Stimulated activated CD8-positive, alpha-beta memory T cell treated with anti-CD3 and anti-CD28 coated beads, Interleukin-15, amount 100 ng/mL, for 4 hours (primary cell): ENCODE results near the gene RNF223.
A peak's percentile ranks its signal among the peaks of the same experiment; 100 is the strongest.

ENCODE experiments used
- DNase-seq, 2 donors: peaks; one replicate each; pipeline ENCODE4 v3.0.0-alpha.2; 2020; ENCODE audit warnings: low read depth in 2 of 2

RNF223 gene

DNA sequence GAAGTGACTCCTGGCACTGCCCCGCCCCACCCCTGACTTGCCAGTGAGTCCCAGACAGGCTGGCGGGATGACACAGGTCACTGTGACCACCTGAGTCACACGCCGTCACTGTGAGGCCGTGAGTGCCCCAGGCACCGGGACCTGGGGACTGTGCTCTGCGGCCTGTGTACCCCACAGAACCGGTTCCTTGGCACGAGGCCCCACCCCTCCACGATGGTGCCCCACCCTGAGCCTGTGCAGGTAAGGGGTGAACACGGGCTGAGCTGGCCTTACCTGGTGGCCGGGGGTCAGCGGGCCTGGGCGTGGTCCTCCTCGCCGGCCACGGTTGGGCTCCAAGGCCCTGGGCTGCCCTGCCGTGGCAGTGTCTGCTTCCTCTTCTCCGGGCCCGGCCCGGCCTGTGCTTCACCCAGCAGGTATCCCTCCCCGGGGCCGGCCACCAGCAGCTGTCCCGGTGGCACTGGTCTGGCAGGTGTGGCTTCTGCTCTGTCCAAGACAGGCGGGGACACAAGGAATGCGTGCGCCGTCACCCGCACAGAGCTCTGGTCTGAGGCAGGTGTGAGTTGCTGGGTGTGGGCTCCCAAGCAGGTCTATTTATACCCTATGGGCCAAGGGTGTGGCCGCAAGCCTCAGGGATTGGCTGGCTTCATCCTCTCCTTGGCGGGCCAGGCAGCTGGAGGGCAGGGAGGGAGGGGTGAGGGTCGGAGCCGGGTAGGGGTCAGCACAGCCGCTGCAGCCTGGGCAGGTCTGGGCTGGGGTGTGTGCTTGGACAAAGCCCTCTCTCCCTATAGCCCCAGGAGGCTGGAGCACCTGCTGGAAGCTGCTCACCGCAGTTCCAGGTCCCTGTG lies at the start of gene RNF223:
TSS of gene RNF223 (minus strand) at position 564 of the 845 bp plus-strand sequence. CDS start 1,740 bp downstream, outside the sequence.
- no peak for DNase-seq

DNA sequence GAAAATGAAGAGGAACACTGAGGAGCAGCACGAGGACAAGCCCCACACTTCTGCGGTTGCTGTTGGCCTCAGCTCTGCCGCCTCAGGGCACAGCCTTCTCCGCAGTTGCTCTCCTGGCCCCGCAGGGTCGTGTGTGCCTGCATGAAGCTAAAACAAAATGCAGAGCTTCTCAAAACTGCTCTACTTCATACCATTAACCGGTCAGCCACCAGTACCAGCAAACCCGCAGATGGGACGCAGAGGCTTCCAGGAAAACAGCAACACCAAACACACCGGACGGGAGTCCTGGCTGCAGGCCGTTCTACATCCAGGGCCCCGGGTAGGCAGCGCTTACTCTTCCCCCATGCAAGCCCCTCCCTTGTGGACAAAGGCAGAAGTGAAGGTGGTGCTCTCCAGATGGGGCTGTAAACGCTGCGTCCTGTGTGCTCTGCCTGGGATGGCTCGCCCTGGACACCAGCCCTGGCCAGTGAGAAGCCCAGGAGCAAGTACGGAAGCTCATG lies 48.9 kb upstream of the RNF223 start:
- no peak for DNase-seq

DNA sequence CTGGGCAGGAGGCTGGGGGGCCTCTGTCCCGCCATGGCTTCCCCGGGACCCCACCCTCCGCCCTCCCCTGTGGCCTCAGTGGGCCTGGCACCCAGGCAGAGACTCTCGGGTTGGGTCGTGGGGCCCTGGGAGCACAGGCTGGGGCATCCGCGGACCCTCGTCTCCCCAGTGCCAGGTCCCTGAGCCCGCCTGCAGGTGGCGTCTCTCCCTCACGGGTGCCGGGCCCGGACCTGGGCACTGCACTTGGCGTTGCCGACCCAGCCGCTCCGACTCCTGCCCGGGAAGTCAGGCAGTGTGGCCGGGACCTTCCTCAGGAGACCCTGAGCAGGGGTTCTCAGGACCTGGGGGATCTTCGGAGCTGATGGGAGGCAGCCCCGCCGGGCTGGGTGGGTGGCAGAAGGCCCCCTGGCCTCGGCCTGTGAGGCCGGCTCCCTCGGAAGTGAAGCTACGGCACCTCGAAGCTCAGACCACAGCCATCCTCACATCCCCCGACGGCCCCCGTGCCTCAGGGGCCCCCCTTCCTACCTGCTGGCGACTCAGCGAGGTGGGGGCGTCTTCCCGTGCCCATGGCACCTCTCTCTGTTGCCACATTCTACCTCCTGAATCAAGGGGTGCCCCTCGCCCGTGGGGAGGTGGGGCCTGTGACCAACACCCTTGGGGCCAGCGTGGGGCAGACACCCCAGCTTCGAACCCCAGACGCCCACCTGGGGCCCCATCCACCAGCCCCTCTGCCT lies 48.1 kb upstream of the RNF223 start:
- DNase-seq, result peak; percentile 64 to 69

GRCh38 chr1:1121611-1122077 lies 47.5 kb upstream of the RNF223 start:
- DNase-seq, result no peak

DNA sequence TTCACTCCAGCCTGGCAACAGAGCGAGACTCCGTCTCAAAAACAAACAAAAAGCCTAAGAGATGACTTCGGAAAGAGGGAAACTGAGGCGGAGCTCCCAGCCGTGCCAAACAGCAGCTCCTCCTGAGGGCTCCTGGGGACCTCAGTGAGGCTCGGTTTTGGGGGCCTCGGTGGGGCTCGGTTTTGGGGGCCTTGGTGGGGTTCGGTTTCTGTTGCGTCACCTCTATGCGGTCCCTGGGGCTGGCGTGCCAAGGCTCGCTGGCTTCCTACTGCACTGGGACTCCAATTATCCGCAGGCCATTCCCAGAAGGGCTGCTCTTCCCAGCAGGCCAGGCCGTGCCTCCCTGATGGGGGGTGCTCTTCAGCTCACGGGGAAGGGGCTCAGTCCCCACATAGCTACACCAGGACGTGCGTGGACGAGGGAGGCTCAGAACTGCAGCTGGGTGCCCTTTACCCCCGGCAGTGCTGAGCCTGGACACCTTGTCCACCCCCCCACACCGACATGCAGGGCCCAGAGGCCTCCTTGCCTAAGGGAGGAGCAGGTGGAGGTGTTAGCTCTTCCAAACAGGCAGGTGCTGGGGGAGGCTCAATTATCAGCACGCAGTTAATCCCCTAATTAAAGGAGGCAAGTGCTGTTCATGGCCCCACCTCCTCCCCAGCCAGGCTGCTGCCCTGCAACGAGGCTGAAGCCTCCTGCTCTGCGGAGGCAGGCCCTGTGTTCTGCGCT lies 46.9 kb upstream of the RNF223 start:
- no peak for DNase-seq

DNA sequence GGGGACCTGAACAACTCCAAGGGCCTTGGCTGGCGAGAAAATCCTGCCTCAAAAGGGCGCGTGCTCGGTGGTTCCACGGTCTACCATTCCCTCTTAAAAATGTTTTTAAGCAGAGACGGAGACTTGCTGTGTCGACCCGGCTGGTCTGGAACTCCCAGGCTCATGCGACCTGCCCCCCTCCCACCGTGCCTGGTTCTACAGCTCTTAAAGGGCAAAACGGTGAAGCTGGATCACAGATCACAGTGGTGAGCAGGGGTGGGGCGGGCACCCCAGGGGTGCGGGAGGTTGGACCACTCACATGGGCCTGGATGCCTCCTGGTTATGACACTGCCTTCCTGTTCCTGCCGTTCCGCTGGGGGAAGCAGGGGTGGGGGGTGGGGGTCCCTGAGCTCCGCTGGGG lies 46.0 kb upstream of the RNF223 start:
- DNase-seq, result no peak

DNA sequence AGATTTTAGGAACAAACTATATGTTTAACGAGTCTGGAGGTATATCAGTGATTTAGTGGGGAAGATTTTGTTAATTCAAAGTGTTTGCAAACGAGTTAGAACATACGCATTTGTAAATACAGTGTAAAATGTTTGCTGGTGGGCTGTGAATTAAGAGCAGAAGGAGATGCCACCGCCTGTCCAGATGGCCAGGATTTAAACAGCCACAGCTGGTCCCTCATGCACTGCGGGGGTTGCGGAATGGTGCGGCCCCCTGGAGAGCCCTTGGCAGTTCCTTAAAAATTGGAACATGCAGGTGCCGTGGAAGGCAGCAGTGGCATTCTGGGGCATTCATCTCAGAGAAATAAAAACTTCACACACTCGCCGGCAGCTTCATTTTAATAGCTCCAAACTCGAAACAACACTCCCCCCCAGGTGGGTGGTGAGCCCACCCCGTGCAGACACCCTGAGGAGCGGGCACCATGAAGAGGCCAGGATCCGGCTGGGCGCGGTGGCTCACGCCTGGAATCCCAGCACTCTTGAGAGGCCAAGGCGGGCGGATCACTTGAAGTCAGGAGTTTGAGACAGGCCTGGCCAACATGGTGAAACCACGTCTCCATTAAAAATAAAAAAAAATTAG lies 45.3 kb upstream of the RNF223 start:
- no peak for DNase-seq

DNA sequence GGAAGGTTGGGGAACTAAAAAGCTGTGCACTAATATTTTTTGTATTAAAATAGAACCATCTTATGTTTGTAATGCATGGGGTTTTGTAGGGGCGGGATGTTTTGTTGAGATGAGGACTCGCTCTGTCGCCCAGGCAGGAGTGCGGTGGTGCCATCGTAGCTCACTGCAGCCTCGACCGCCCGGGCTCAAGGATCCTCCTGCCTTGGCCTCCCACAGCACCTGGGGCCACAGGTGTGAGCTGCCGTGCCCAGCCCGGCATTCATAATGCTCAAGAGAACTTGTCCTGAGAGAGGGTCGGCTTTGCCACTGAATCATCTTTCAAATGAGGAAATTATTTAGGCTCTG lies 44.7 kb upstream of the RNF223 start:
- no peak for DNase-seq

- no peak for DNase-seq
Measured at GRCh38 chr1:1118011-1118875, 44.1 kb upstream of the RNF223 start.

DNA sequence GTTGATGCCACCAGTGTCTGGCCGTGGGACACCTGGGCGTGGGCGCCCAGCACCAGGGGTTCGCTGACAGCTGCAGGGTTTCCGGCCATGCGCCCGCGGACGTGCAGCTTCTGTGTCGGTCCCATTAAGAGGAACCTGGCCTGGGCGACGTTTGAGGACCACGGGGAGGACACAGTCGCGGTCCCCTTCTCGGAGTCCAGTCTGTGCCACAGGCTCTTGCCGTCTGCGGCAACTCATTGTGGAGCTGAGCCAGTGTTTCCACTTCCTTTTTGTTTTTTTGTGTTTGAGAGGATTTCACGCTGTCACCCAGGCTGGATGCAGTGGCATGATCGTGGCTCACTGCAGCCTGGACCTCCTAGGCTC lies 43.3 kb upstream of the RNF223 start:
- no peak for DNase-seq

- DNase-seq, result no peak
Measured at GRCh38 chr1:1116701-1117468, 42.8 kb upstream of the RNF223 start.

- DNase-seq, result peak; percentile 97 to 99
Measured at GRCh38 chr1:1115786-1116700, 41.9 kb upstream of the RNF223 start, which contains the start of gene C1orf159. Gene C1orf159 (minus strand): TSS chr1:1116089. CDS start chr1:1091543, 24,546 bp downstream.

- no peak for DNase-seq
Measured at GRCh38 chr1:1115136-1115785, 41.2 kb upstream of the RNF223 start.

GRCh38 chr1:1114431-1114830 lies 40.3 kb upstream of the RNF223 start:
- DNase-seq, result no peak

DNA sequence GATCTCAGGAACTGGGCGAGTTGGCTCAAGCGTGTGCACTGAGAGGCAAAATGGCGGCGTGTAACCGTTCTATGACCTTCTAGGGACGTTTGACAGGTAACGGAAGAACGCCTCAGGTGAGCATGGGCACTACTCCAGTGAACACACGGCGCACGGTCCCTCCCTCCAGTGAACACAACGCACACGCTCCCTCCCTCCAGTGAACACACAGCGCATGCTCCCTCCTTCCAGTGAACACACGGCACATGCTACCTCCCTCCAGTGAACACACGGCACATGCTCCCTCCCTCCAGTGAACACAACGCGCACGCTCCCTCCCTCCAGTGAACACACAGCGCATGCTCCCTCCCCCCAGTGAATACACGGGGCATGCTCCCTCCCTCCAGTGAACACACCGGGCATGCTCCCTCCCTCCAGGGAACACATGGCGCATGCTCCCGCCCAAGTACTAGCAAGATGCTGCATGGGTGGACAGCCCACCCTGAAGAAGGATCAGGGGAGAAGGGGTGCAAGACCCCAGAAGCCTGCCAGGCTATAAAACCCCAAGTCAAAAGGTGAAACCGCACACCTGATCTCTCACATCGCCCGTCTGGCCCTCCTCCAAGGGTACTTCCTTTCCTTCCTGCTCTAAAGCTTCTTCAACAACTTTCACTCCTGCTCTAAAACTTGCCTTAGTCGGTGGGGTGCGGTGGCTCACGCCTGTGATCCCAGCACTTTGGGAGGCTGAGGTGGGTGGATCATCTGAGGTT lies 38.3 kb upstream of the RNF223 start:
- no peak for DNase-seq

DNA sequence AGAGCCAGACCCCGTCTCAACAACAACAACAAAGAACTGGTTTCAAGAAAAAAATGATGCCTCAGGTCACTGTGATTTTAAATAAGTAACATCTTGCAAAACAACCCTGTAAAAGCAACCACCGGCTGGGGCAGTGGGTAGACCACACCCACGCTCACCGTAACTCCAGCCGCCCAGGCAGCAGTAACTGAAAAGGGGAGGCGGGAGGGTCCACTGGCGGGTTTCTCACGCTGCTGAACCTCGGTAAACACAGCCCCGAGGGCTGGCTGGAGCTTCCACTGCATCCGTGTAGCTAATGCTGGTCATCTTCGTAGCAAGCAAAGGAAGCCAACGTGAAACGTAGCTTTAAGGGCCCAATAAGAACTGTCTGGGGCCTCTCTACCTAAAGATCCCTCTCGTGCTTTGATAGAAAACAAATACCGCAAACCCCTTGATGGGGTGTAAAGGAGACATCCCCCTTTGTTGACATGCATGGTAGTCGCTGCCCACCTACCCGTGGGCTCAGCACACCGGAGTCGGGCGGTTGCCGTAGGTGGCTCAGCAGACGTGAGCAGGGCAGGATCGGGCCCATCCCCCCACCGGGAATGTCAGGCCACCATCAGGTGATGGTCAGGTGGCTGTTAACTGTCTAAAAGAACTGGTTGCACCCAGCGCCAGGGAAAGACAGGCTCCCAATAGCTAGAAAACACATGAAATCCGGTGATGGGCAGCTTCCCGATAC lies 37.6 kb upstream of the RNF223 start:
- no peak for DNase-seq

DNA sequence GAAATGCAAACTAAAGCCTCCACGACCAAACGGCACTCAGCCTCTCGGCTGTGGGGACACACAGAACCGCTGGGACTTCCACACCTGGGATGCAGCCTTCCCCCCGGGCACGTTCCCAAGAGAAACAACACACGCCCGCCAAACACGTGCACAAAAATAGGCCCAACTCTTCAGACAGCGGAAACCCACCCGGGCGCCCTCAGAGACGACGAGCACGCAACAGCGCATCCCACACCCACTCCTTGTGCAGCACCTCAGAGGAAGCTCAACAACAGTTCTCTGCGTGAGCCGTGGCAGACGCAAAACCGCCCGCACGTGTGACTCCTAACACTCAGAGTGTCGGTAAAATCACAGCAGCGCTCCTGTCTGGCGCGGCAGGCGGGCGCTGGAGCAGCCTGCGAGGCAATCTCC lies 36.5 kb upstream of the RNF223 start:
- no peak for DNase-seq
